ENCODE data around the gene FCHSD2. TPM values are rescaled to one million over a fixed set of nuclear protein-coding genes. Genes with fewer than 3 reads are reported as not detected.
A peak's percentile ranks its signal among the peaks of the same experiment; 100 is the strongest.

The FCHSD2 gene
- total RNA-seq, 1 donor: 34.0 TPM

GRCh38 chr11:73186294-73186850 lies 44.3 kb upstream of the FCHSD2 start:
- Histone ChIP-seq H3K4me1 (ENCODE audit: insufficient read depth, low read length) (peaks cover 19% of the 10 kb centered on the region), H3K4me3 (ENCODE audit: insufficient read depth, low read length) (peak overlapping the region; percentile 50), H4K20me1 (ENCODE audit: insufficient read depth, low read length) (no peaks in the 10 kb centered on the region), H3K4me2 (ENCODE audit: insufficient read depth, low read length) (peak overlapping the region; percentile 75), H3K27ac (ENCODE audit: low read depth, low read length) (peak overlapping the region; percentile 58), H3K27me3 (ENCODE audit: insufficient read depth, low read length) (no peaks in the 10 kb centered on the region), H3K79me2 (ENCODE audit: insufficient read depth, low read length) (no peaks in the 10 kb centered on the region), H2AFZ (ENCODE audit: low read length) (peak overlapping the region; percentile 60), H3K36me3 (ENCODE audit: insufficient read depth, low read length) (no peaks in the 10 kb centered on the region), H3K9me3 (ENCODE audit: low read depth, low read length) (no peaks in the 10 kb centered on the region)
- TF ChIP-seq CTCF (IDR thresholded peaks at IDR 0.05; ENCODE audit: extremely low read depth, low read depth, low read length): no peak
- no peak for DNase-seq (ENCODE audit: insufficient read length, low spot score, missing footprints)

DNA sequence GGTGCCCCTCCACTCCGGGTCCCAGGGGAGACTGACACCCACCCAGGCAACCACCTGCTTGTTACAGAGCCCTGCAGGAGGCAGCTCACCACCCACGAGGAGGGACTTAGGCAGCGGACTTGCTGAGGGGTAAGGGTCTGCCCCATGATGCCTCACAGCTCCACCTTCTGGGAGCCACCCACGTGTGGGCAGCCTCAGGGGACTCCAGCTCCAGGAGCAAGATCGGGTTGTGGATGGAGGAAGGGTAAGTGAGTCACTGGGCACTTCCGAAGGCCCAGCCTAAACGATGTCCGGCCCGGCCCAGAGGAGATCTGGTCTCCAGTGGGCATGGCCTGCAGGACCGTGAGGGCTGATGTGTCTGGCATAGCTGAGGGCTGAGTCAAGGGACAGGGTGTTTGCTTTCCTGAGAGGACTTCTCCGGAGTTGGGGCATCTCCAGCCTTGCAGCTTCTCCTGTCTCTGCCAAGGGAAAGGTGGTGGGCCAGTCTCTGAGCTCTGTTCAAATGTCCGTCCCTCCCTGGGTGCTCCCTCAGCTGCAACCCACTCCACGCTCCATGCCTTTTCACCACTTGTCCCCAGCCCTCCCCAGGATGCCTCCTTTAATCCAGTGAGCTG lies 43.7 kb upstream of the FCHSD2 start:
- Histone ChIP-seq H2AFZ (ENCODE audit: low read length) (peak overlapping the region; percentile 60), H3K9me3 (ENCODE audit: low read depth, low read length) (no peaks in the 10 kb centered on the region), H3K27ac (ENCODE audit: low read depth, low read length) (peak overlapping the region; percentile 58), H3K27me3 (ENCODE audit: insufficient read depth, low read length) (no peaks in the 10 kb centered on the region), H3K4me2 (ENCODE audit: insufficient read depth, low read length) (peak overlapping the region; percentile 75), H3K4me1 (ENCODE audit: insufficient read depth, low read length) (peaks cover 19% of the 10 kb centered on the region), H3K4me3 (ENCODE audit: insufficient read depth, low read length) (peak overlapping the region; percentile 50), H4K20me1 (ENCODE audit: insufficient read depth, low read length) (no peaks in the 10 kb centered on the region), H3K36me3 (ENCODE audit: insufficient read depth, low read length) (no peaks in the 10 kb centered on the region), H3K79me2 (ENCODE audit: insufficient read depth, low read length) (no peaks in the 10 kb centered on the region)
- TF ChIP-seq CTCF (IDR thresholded peaks at IDR 0.05; ENCODE audit: extremely low read depth, low read depth, low read length): no peak
- peak; percentile 95 for DNase-seq (ENCODE audit: insufficient read length, low spot score, missing footprints)

DNA sequence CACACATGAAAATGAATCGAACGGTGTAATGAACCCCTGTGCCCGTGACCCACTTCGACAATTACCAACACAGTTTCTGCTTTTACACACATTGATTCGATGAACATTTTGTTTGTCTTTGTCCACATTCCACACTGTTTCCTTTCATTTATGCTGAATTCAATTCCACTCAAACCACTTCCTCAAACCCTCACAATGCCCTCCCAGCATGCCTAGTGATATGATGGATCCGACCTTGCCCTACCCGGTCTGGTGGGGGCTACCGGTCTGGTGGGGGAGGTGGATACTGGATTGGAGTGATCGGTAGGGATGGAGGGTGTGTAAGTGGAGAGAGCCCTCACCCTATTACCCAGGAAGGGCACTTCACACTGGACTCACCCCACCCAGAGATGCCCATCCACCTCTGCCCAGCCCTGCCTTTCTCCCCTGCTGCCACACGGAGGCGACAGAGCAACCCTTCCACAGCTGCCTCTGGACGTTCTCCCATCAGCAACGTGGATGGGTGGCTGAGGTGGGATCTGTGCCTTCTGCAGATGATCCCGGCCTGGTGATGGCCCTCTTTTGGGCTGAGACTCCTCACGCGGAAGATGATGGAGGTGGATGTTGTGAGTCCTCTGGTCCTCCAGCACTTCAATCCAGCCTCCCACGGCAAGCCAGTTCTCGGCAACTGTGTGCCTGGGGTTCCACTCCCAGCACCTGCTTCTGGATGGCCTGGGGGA lies 43.0 kb upstream of the FCHSD2 start:
- Histone ChIP-seq H3K4me3 (ENCODE audit: insufficient read depth, low read length) (peak overlapping the region; percentile 50), H3K27ac (ENCODE audit: low read depth, low read length) (peak overlapping the region; percentile 58), H3K4me1 (ENCODE audit: insufficient read depth, low read length) (peaks cover 19% of the 10 kb centered on the region), H3K9me3 (ENCODE audit: low read depth, low read length) (no peaks in the 10 kb centered on the region), H3K79me2 (ENCODE audit: insufficient read depth, low read length) (no peaks in the 10 kb centered on the region), H3K4me2 (ENCODE audit: insufficient read depth, low read length) (peak overlapping the region; percentile 75), H4K20me1 (ENCODE audit: insufficient read depth, low read length) (no peaks in the 10 kb centered on the region), H3K36me3 (ENCODE audit: insufficient read depth, low read length) (no peaks in the 10 kb centered on the region), H2AFZ (ENCODE audit: low read length) (peak overlapping the region; percentile 53), H3K27me3 (ENCODE audit: insufficient read depth, low read length) (no peaks in the 10 kb centered on the region)
- TF ChIP-seq CTCF (IDR thresholded peaks at IDR 0.05; ENCODE audit: extremely low read depth, low read depth, low read length): peak; percentile 96
- DNase-seq (ENCODE audit: insufficient read length, low spot score, missing footprints): peak; percentile 94

- Histone ChIP-seq H3K27ac (ENCODE audit: low read depth, low read length) (no peak overlapping the region), H3K4me1 (ENCODE audit: insufficient read depth, low read length) (peaks cover 20% of the 10 kb centered on the region), H3K4me2 (ENCODE audit: insufficient read depth, low read length) (no peak overlapping the region), H4K20me1 (ENCODE audit: insufficient read depth, low read length) (no peaks in the 10 kb centered on the region), H3K36me3 (ENCODE audit: insufficient read depth, low read length) (no peaks in the 10 kb centered on the region), H3K27me3 (ENCODE audit: insufficient read depth, low read length) (no peaks in the 10 kb centered on the region), H3K9me3 (ENCODE audit: low read depth, low read length) (no peaks in the 10 kb centered on the region), H3K79me2 (ENCODE audit: insufficient read depth, low read length) (no peaks in the 10 kb centered on the region), H3K4me3 (ENCODE audit: insufficient read depth, low read length) (no peak overlapping the region), H2AFZ (ENCODE audit: low read length) (no peak overlapping the region)
- no peak for DNase-seq (ENCODE audit: insufficient read length, low spot score, missing footprints)
- TF ChIP-seq CTCF (IDR thresholded peaks at IDR 0.05; ENCODE audit: extremely low read depth, low read depth, low read length): no peak
These were observed 40.8 kb upstream of the FCHSD2 start for GRCh38 chr11:73182824-73183321.
